ENCODE data around the gene CMPK1.
A peak's percentile ranks its signal among the peaks of the same experiment; 100 is the strongest.
"Not testable (repeated sequence)": the region's sequence is repeated elsewhere in the genome, so short reads cannot be mapped to it uniquely, and the experiment has no call there.

The CMPK1 gene, protein sequence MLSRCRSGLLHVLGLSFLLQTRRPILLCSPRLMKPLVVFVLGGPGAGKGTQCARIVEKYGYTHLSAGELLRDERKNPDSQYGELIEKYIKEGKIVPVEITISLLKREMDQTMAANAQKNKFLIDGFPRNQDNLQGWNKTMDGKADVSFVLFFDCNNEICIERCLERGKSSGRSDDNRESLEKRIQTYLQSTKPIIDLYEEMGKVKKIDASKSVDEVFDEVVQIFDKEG

DNA sequence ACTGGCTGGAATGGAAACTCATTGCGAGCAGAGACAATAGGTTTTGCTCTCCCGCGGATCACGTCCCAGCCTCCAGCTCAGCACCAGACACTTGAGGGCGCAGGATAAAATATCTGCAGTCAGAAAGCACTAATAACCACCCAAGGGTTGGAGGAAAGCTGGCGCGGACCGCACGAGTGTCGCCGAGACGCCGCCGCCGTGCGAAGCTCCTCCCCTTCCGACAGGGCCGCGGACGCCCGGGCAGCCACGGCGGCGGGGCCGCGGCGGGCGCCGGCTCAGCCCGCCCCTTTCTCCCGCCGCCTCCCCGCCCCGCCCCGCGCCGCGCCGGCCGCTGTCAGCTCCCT, at the start of gene CMPK1:
TSS of gene CMPK1 (plus strand) at position 213 of the 344 bp plus-strand sequence. CDS start 156 bp downstream, outside the sequence.
- DNase-seq (ENCODE audit: low read depth, low spot score) = peak; percentile 94

- DNase-seq (ENCODE audit: low read depth, low spot score) = not testable (repeated sequence)
These were observed 45.5 kb upstream of the CMPK1 start for GRCh38 chr1:47288116-47288515.

DNA sequence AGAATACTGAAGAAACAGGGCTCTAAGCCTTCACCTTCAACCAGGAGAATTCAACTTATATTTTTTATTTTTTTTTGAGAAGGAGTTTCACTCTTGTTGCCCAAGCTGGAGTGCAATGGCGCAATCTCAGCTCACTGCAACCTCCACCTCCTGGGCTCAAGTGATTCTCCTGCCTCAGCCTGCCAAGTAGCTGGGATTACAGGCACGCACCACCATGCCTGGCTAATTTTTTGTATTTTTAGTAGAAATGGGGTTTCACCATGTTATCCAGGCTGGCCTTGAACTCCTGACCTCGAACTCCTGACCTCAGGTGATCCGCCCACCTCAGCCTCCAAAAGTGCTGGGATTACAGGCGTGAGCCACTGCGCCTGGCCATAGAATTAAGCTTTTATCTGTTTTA, 38.7 kb upstream of the CMPK1 start:
- DNase-seq (ENCODE audit: low read depth, low spot score) = not testable (repeated sequence)

- DNase-seq (ENCODE audit: low read depth, low spot score) = no peak
These were observed 38.0 kb upstream of the CMPK1 start for GRCh38 chr1:47295579-47295978.

GRCh38 chr1:47298025-47298699, 35.4 kb upstream of the CMPK1 start:
- DNase-seq (ENCODE audit: low read depth, low spot score) = no peak

DNA sequence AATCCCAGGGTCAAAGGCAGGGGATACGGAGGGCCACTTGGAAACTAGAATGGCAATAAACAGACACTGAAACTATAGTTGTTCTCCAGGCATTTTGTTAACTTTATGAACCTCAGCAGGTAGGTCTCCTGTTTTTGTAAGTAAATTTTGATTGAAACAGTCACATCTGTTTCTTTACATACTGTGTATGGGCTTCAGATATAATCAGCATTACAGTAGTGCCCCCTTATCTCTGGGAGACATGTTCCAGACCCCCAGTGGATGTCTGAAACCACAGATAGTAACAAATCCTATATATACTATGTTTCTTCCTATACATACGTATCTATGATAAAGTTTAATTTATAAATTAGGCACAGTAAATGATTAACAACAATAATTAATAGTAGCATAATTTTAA, 31.1 kb upstream of the CMPK1 start:
- DNase-seq (ENCODE audit: low read depth, low spot score) = no peak

GRCh38 chr1:47309427-47309826, 24.2 kb upstream of the CMPK1 start:
- no peak for DNase-seq (ENCODE audit: low read depth, low spot score)

- DNase-seq (ENCODE audit: low read depth, low spot score) = peak; percentile 100
These were observed 19.5 kb upstream of the CMPK1 start, which contains the start of gene STIL for GRCh38 chr1:47313915-47314664. TSS of gene STIL (minus strand) at chr1:47314147. CDS start at chr1:47310319, 3,828 bp downstream.

DNA sequence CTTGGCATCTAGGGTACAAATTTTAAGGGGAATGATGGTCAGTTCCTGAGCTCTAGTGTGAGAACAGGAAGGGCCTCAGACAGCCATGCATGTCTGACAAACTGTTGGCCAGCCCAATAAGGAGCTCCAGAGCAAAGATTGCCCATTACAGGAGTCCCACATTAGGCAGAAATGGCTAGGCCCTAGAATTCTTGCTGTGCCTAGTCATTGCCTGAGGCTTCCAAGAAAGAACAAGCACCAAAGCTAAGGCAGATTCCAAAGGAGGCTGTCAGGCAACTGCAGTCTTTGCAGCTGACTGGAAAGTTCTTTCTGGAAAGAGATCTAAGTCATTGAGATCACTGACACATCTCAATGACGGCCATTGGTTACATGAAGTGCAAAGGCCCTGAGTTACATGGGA, 15.7 kb upstream of the CMPK1 start:
- peak; percentile 72 for DNase-seq (ENCODE audit: low read depth, low spot score)

GRCh38 chr1:47319968-47320367, 13.6 kb upstream of the CMPK1 start:
- not testable (repeated sequence) for DNase-seq (ENCODE audit: low read depth, low spot score)

- no peak for DNase-seq (ENCODE audit: low read depth, low spot score)
These were observed 10.0 kb upstream of the CMPK1 start for GRCh38 chr1:47323599-47324031.

DNA sequence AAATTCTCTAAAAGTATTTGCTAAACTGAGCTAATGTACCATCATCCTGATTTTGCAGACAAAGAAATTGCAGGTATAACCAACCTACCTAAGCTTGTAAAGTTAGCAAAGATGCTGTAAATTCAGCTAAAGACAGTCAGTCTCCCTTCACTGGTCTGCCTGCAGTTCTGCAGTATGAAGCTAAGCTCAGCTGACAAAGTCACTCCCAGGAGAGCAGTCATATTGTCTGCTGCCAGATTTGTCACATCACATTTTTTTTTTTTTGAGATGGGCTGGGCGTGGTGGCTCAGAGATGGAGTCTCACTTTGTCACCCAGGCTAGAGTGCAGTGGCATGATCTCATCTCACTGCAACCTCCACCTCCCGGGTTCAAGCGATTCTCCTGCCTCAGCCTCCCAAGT, 8.9 kb upstream of the CMPK1 start:
- no peak for DNase-seq (ENCODE audit: low read depth, low spot score)

GRCh38 chr1:47325528-47325927, 8.1 kb upstream of the CMPK1 start:
- no peak for DNase-seq (ENCODE audit: low read depth, low spot score)

- DNase-seq (ENCODE audit: low read depth, low spot score) = no peak
These were observed 7.3 kb upstream of the CMPK1 start for GRCh38 chr1:47326271-47326670.

- DNase-seq (ENCODE audit: low read depth, low spot score) = no peak
These were observed 4.6 kb upstream of the CMPK1 start for GRCh38 chr1:47328992-47329391.

DNA sequence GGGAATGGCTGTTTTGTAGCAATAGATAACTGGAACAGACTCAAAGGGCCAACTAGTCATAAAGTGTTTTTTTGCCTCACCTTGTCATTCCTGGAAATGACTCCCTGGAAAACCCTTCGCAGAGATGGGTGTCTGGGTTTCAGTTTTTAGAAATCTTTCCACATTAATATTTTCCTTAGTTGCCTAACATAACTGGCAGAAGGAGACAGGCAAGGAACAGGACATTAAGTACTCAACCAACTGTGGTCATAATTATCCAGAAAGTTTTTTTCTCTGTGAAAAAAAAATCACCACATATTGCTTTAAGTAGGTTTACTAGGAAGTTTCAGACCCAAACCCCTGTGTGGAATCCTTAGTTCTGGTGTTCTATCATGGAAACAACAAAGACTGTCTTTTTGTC, 3.4 kb upstream of the CMPK1 start:
- no peak for DNase-seq (ENCODE audit: low read depth, low spot score)

GRCh38 chr1:47331875-47332274, 1.7 kb upstream of the CMPK1 start:
- no peak for DNase-seq (ENCODE audit: low read depth, low spot score)

- peak; percentile 16 for DNase-seq (ENCODE audit: low read depth, low spot score)
These were observed 612 bp upstream of the CMPK1 start for GRCh38 chr1:47332779-47333577.

- DNase-seq (ENCODE audit: low read depth, low spot score) = peak; percentile 94
These were observed 553 bp downstream of the CMPK1 start for GRCh38 chr1:47333922-47334764.

GRCh38 chr1:47334765-47335435, 1.3 kb downstream of the CMPK1 start:
- DNase-seq (ENCODE audit: low read depth, low spot score) = no peak
